Keratinocyte (primary cell): ENCODE results near the gene RUNX1. TPM values are rescaled to one million over a fixed set of nuclear protein-coding genes. Genes with fewer than 3 reads are reported as not detected.

Source experiments
- DNase-seq: peaks from one replicate; pipeline ENCODE4 v3.0.0-alpha.2; 2011; ENCODE audit warnings: low read depth, missing footprints, low spot score
- FAIRE-seq: peaks from 2 replicates; lab custom pipeline; 2011; peaks lifted over from hg19 to GRCh38; lab: Jason Lieb, UNC
- H2AFZ ChIP-seq: 2 replicates; pipeline ENCODE4 v1.6.0; 2012; ENCODE audit warnings: low read length, control low read depth, inconsistent platforms; ENCODE audit not compliant: control insufficient read depth
- H3K27ac ChIP-seq: 2 replicates; pipeline ENCODE4 v1.5.1; 2011; ENCODE audit warnings: low read length; ENCODE audit not compliant: control insufficient read depth, insufficient read depth
- H3K27me3 ChIP-seq: 3 replicates; pipeline ENCODE4 v1.6.0; 2011; ENCODE audit warnings: low read length; ENCODE audit not compliant: control insufficient read depth, insufficient read depth; ENCODE audit errors: extremely low read depth
- H3K36me3 ChIP-seq, 2 experiments: 2 replicates in 1 of 2; 3 replicates in 1 of 2; pipeline ENCODE4 v1.5.1; 2011; ENCODE audit warnings: low read length in 2 of 2, mild to moderate bottlenecking in 1 of 2; ENCODE audit not compliant: control insufficient read depth in 2 of 2, insufficient read depth in 2 of 2; ENCODE audit errors: extremely low read depth in 1 of 2
- H3K4me1 ChIP-seq: 3 replicates; pipeline ENCODE4 v1.5.1; 2011; ENCODE audit warnings: low read length; ENCODE audit not compliant: control insufficient read depth, insufficient read depth; ENCODE audit errors: extremely low read depth
- H3K4me2 ChIP-seq: 3 replicates; pipeline ENCODE4 v1.6.0; 2011; ENCODE audit warnings: low read depth, low read length; ENCODE audit not compliant: control insufficient read depth, insufficient read depth; ENCODE audit errors: extremely low read depth
- H3K4me3 ChIP-seq, 3 experiments: fragments of 200-600 bp in 1 of 3; sonication (generic) in 1 of 3; 2 replicates in 2 of 3; 3 replicates in 1 of 3; pipeline ENCODE4 v1.5.1; 2011 to 2016; ENCODE audit warnings: low read length in 3 of 3, mild to moderate bottlenecking in 3 of 3, control low read depth in 2 of 3, inconsistent platforms in 1 of 3, low read depth in 1 of 3, mixed read lengths in 1 of 3, mixed run types in 1 of 3, moderate library complexity in 1 of 3; ENCODE audit not compliant: control insufficient read depth in 2 of 3, insufficient read depth in 2 of 3; ENCODE audit errors: extremely low read depth in 1 of 3
- H3K79me2 ChIP-seq: 2 replicates; pipeline ENCODE4 v1.6.0; 2012; ENCODE audit warnings: low read length; ENCODE audit not compliant: control insufficient read depth, insufficient read depth
- H3K9ac ChIP-seq: 3 replicates; pipeline ENCODE4 v1.6.0; 2011; ENCODE audit warnings: low read length; ENCODE audit not compliant: control insufficient read depth, insufficient read depth; ENCODE audit errors: extremely low read depth
- H3K9me1 ChIP-seq: 3 replicates; pipeline ENCODE4 v1.6.0; 2011; ENCODE audit warnings: low read length; ENCODE audit not compliant: control insufficient read depth, insufficient read depth; ENCODE audit errors: extremely low read depth
- H3K9me3 ChIP-seq: 2 replicates; pipeline ENCODE4 v1.5.1; 2012; ENCODE audit warnings: low read depth, low read length; ENCODE audit not compliant: control insufficient read depth
- H4K20me1 ChIP-seq: 3 replicates; pipeline ENCODE4 v1.6.0; 2011; ENCODE audit warnings: low read length; ENCODE audit not compliant: control insufficient read depth, insufficient read depth; ENCODE audit errors: extremely low read depth
- EZH2 ChIP-seq: IDR thresholded peaks from one replicate; pipeline ENCODE4 v1.6.1; 2012; ENCODE audit warnings: inconsistent platforms, mild to moderate bottlenecking, low read length, moderate library complexity
- dilution Hi-C: fragments of 300-500 bp; cut with MboI; formaldehyde crosslinking; loops from one replicate; pipeline ENCODE4 v1.7.0; 2020; ENCODE audit warnings: low sequenced_read_pairs; ENCODE audit not compliant: extremely low pct_ligation_motif_present
- polyA plus RNA-seq, 5 experiments: library from polyadenylated mRNA; depleted of rRNA in 3 of 5; stranded (reverse) in 3 of 5; stranded (forward) in 1 of 5; unstranded in 1 of 5; fragments of >200 nt; gene quantifications; 1 replicate in 1 of 5; 2 replicates in 3 of 5; 3 replicates in 1 of 5; pipeline versions ENCODE4 v1.2.1 to v1.2.3, GENCODE V29; 2011 to 2012; ENCODE audit warnings: missing spikeins in 2 of 5, low read depth in 1 of 5, low replicate concordance in 1 of 5
- TF ChIP-seq, protein P1 (sequence below), 3 experiments: IDR thresholded peaks in 1 of 3; conservative IDR thresholded peaks in 1 of 3; optimal IDR thresholded peaks in 1 of 3; 2 replicates in 2 of 3; 3 replicates in 1 of 3; pipeline versions ENCODE3 to v1.5.1; 2011; ENCODE audit warnings: low read length in 3 of 3, mild to moderate bottlenecking in 3 of 3, moderate library complexity in 2 of 3, control low read depth in 1 of 3, inconsistent platforms in 1 of 3; ENCODE audit not compliant: insufficient read depth in 2 of 3; ENCODE audit errors: extremely low read depth in 1 of 3

RUNX1 gene
- polyA plus RNA-seq, 1 donor (not counting 4 experiments of a cell fraction or from before 2014, with no cell fraction given), result 44.9 TPM

DNA sequence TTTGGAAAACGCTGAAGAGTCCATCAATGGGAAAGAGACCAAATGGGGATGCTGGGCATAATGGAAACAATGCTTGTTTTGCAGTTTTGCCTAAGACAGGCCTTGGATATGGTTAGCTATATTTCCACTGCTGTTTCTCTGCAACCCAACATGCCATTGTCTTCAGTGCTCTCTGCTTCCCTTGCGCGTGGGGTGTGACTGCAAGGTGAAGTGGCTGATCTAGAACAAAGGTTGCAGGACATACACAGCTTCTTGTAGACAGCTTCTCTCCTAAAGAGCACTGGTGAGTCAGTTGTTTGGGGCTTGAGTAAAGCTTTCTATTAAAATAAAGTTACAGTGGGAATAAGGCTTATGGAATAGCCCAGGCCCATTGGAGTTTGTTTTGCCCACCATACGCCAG, 33.0 kb downstream of the RUNX1 start:
- Histone ChIP-seq H3K9me1 (no peaks in the 10 kb centered on the region), H3K9ac (no peak overlapping the region), H3K27ac (no peak overlapping the region), H3K4me2 (no peak overlapping the region), H4K20me1 (no peaks in the 10 kb centered on the region), H3K4me3 (no peak overlapping the region), H3K9me3 (no peaks in the 10 kb centered on the region), H3K79me2 (no peaks in the 10 kb centered on the region), H3K36me3 (no peaks in the 10 kb centered on the region), H3K4me1 (peaks cover 10% of the 10 kb centered on the region), H2AFZ (no peak overlapping the region), H3K27me3 (no peaks in the 10 kb centered on the region)
- TF ChIP-seq, protein P1, sequence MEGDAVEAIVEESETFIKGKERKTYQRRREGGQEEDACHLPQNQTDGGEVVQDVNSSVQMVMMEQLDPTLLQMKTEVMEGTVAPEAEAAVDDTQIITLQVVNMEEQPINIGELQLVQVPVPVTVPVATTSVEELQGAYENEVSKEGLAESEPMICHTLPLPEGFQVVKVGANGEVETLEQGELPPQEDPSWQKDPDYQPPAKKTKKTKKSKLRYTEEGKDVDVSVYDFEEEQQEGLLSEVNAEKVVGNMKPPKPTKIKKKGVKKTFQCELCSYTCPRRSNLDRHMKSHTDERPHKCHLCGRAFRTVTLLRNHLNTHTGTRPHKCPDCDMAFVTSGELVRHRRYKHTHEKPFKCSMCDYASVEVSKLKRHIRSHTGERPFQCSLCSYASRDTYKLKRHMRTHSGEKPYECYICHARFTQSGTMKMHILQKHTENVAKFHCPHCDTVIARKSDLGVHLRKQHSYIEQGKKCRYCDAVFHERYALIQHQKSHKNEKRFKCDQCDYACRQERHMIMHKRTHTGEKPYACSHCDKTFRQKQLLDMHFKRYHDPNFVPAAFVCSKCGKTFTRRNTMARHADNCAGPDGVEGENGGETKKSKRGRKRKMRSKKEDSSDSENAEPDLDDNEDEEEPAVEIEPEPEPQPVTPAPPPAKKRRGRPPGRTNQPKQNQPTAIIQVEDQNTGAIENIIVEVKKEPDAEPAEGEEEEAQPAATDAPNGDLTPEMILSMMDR (optimal IDR thresholded peaks at IDR 0.05 in 1 of 3, IDR thresholded peaks at IDR 0.05 in 1 of 3, conservative IDR thresholded peaks at IDR 0.05 in 1 of 3; ENCODE audit: extremely low read depth in 1 of 3, insufficient read depth in 2 of 3, low read length in 3 of 3), result no peak
- TF ChIP-seq EZH2, result no peak
- dilution Hi-C loops, result no loop called here
- FAIRE-seq (no peak), DNase-seq (no peak)

DNA sequence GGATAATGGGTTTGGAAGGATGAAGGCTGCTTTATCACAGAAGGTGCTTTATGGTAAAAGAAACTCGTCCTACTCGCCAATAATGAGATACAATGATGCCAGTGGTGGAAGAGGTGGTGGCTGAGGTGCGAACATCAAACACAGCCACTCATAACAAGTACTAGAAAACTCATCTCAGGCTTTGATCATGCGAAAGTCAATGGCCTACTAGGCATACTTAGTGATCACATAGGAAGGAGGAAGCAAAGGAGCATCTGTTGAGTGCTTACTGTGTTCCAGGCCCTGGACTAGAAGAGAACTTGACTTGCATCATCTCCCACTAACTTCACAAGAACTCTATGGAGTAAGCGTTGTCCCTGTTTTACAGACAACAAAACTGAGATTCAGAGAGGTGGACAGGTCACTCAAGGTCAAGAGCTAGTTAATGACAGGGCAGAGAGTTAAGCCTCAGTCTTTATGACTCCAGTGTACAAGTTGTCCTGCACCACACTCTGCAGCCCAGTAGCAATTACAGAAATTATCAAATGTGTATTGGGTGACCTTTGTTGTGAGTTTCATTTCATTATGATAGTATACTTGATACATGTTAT, 33.6 kb downstream of the RUNX1 start:
- H3K36me3 ChIP-seq, result no peaks in the 10 kb centered on the region
- H2AFZ ChIP-seq, result no peak overlapping the region
- FAIRE-seq (no peak), DNase-seq (no peak)
- H4K20me1 ChIP-seq, result no peaks in the 10 kb centered on the region
- no peaks in the 10 kb centered on the region for H3K27me3 ChIP-seq
- dilution Hi-C loops, result no loop called here
- TF ChIP-seq, protein P1 (optimal IDR thresholded peaks at IDR 0.05 in 1 of 3, IDR thresholded peaks at IDR 0.05 in 1 of 3, conservative IDR thresholded peaks at IDR 0.05 in 1 of 3; ENCODE audit: extremely low read depth in 1 of 3, insufficient read depth in 2 of 3, low read length in 3 of 3), result no peak
- TF ChIP-seq EZH2, result no peak
- H3K9me3 ChIP-seq, result no peaks in the 10 kb centered on the region
- no peak overlapping the region for H3K27ac ChIP-seq
- no peaks in the 10 kb centered on the region for H3K9me1 ChIP-seq
- no peak overlapping the region for H3K9ac ChIP-seq
- peaks cover 7% of the 10 kb centered on the region for H3K4me1 ChIP-seq
- H3K4me3 ChIP-seq, result no peak overlapping the region
- no peaks in the 10 kb centered on the region for H3K79me2 ChIP-seq
- H3K4me2 ChIP-seq, result no peak overlapping the region
